Sigmoid colon (tissue), 4 donors: ENCODE measurements around the gene POM121L2.

Experiments used
- CTCF ChIP-seq, 4 experiments: fragments of 450-650 bp in 3 of 4; fragments of 200-600 bp in 1 of 4; IDR thresholded peaks; one replicate each; pipeline ENCODE4 v1.5.1; 2016 to 2019; ENCODE audit warnings: antibody characterized with exemption in 4 of 4, mild to moderate bottlenecking in 3 of 4, moderate library complexity in 2 of 4
- POLR2AphosphoS5 ChIP-seq, 4 donors: sonication (generic); formaldehyde crosslinking; IDR thresholded peaks; one replicate each; pipeline ENCODE4 v1.6.1; 2017; ENCODE audit warnings: antibody characterized with exemption in 4 of 4

- TF ChIP-seq CTCF (IDR thresholded peaks at IDR 0.05) (no peak), POLR2AphosphoS5 (IDR thresholded peaks at IDR 0.05) (no peak)
Measured at GRCh38 chr6:27290065-27290849, 21.8 kb downstream of the POM121L2 start.
